DND-41 (cell line): ENCODE data around the gene SMPDL3B.

ENCODE experiments used
- EZH2 ChIP-seq: IDR thresholded peaks from 3 replicates; pipeline ENCODE4 v1.6.1; 2012; ENCODE audit warnings: borderline replicate concordance, low read depth, mild to moderate bottlenecking, moderate library complexity, low read length, inconsistent platforms; ENCODE audit not compliant: severe bottlenecking
- TF ChIP-seq, protein P1 (sequence below): IDR thresholded peaks from 2 replicates; pipeline ENCODE4 v1.5.1; 2012; ENCODE audit warnings: borderline replicate concordance, low read length, moderate library complexity, mild to moderate bottlenecking; ENCODE audit not compliant: poor library complexity, severe bottlenecking; ENCODE audit errors: extremely low read depth

DNA sequence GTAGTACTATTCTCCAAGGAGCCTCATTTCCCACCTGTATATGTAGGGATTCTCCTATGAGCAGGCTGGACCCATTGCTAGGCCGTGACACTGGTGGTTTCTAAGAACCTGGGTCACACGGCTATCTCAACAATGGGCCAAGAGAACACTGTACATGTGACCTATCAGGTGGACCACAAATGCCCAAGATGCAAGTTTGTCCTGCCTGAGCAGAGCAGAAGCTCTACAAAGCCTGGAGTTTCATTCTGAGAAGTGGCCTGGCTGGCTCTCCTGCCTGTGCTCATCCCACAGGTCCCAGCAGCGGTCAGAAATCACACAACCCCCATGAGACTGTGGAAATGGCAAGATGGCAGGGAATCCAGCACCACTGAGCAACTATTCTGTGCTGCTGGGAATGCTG lies 45.3 kb upstream of the SMPDL3B start:
- TF ChIP-seq, protein P1, sequence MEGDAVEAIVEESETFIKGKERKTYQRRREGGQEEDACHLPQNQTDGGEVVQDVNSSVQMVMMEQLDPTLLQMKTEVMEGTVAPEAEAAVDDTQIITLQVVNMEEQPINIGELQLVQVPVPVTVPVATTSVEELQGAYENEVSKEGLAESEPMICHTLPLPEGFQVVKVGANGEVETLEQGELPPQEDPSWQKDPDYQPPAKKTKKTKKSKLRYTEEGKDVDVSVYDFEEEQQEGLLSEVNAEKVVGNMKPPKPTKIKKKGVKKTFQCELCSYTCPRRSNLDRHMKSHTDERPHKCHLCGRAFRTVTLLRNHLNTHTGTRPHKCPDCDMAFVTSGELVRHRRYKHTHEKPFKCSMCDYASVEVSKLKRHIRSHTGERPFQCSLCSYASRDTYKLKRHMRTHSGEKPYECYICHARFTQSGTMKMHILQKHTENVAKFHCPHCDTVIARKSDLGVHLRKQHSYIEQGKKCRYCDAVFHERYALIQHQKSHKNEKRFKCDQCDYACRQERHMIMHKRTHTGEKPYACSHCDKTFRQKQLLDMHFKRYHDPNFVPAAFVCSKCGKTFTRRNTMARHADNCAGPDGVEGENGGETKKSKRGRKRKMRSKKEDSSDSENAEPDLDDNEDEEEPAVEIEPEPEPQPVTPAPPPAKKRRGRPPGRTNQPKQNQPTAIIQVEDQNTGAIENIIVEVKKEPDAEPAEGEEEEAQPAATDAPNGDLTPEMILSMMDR: no peak
- no peak for TF ChIP-seq EZH2
